GM19099 (cell line): ENCODE results near the gene IL6ST.

ENCODE experiments used
- POLR2A ChIP-seq: IDR thresholded peaks from 3 replicates; pipeline ENCODE4 v1.6.1; 2011; ENCODE audit warnings: low read depth; ENCODE audit not compliant: insufficient read length; ENCODE audit errors: extremely low read depth

Gene IL6ST

DNA sequence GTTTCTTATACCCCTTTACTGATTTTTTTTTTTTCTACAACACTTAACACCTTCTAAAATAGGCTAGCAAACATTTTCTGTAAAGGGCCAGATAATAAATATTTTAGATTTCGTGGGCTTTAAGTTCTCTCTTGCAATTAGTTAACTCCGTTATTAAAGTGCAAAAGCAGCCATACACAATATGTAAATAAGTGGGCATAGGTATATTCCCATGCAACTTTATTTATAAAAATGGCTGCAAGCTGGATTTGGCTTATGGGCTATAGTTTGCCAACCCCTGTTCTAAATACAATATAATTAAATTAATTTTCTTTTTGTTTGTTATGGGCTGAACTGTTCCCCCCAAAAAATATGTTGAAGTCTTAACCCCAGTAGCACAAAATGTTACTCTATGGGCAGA is 10.8 kb downstream of the IL6ST start:
- TF ChIP-seq POLR2A: no peak

DNA sequence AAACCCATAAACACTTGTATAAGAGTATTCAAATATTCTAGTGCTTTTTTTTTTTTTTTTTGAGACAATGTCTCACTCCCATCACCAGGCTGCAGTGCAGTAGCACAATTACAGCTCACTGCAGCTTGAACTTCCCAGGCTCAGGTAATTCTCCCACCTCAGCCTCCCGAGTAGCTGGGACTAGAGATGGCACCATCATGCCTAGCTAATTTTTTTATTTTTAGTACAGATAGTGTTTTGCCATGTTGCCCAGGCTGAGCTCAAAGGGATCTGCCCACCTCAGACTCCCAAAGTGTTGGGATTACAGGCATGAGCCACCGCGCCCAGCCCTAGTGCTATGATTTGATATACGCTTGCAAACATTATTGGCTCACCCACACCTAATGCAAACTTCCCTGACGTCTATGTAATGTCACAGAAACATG is 11.8 kb downstream of the IL6ST start:
- no peak for TF ChIP-seq POLR2A

DNA sequence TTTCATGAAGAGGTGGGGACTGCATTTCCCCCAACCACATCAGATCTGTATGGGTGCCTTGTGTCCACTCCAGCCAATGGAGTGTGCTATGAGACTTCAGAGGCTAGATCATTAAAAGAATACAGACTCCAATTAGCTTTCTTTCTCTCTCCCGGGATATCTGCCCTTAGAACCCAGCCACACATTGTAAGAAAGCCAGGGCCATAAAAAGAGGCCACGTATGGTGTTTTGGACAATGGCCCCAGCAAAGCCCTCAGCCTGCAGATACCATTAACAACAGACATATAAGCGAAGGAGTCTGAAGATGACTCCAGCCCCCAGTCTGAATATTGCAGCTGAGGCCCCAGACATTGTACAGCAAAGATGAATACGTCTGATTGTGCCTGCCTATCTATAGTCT is 21.5 kb downstream of the IL6ST start:
- no peak for TF ChIP-seq POLR2A

DNA sequence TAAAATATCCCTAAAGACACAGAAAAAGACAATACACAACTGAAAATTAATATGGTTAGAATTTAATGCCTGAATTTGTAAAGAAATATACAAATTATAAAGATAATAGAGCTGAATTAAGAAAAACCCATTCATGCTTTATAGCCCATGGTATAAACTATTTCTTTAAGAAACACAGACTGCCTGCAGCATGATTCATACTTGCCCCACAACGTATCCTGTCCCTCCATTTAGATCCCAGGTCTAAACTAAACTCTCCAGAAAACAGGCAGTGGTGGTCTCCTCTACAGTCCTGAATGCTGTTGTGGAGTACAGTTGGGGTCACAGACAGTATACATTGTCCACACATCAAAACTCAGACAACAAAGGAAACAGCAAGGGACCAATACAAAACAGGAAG is 24.8 kb downstream of the IL6ST start:
- no peak for TF ChIP-seq POLR2A

DNA sequence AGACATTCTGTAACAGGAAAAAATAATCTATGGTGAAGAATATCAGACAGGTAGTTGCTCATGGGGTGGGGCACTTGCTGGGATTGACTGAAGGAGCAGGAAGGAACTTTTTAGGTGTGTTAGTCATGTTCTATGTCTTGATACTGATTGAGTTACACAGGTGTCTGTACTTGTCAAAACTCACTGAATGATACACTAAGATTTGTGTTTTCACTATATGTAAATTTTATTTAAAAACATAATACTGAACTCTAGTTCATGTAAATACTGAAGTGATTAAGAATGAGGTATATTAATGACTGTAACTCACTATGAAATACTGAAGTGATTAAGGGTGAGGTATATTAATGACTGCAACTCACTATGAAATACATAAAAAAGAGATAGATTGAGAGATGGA is 28.5 kb downstream of the IL6ST start:
- no peak for TF ChIP-seq POLR2A

DNA sequence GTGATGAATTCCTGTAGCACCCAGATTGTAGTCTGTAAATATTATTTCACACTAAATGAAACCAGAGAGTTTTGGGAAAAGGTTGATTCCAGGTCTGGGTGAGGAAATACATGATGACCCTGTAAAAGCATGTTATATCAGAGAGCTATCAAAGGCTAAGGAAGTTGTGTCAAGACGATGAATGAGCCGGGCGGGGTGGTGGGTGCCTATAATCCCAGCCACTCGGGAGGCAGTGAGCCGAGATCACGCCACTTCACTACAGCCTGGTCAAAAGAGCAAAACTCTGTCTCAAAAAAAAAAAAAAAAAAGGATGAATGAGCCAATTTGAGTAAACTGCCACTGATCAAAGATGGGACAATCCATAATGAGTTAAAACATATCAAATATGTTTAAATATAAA is 29.2 kb downstream of the IL6ST start:
- TF ChIP-seq POLR2A: no peak

DNA sequence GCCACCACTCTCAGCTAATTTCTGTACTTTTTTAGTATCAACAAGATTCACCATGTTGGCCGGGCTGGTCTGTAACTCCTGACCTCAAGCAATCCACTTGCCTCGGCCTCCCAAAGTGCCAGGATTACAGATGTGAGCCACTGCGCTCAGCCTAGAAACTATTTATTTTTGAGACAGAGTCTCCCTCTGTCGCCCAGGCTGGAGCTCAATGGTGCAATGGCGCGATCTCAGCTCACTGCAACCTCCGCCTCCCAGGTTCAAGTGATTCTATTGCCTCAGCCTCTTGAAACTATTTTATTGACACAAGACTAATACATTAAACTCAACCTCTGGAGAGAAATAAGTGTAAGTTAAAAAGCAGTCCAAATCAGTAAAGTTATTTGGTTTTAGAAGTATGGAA is 34.0 kb downstream of the IL6ST start:
- no peak for TF ChIP-seq POLR2A

DNA sequence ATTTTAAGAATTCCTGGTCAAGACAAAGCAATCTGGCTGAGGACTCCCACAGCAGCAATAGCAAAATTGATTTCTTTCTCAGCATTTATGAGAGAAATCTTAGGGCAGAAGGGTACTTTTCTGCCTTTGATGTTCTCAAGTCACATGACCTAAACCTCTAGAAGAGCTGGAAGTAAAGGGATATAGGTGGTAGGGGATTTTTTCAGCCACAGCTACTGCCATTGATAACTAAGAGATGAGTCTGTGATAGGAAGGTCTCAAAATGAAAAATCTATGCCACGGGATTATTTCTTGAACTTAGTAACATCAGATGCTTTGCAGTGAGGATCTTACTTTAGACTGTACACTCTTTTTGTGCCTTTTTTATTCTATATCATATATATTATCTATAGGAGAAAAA is 35.6 kb downstream of the IL6ST start:
- TF ChIP-seq POLR2A: no peak

DNA sequence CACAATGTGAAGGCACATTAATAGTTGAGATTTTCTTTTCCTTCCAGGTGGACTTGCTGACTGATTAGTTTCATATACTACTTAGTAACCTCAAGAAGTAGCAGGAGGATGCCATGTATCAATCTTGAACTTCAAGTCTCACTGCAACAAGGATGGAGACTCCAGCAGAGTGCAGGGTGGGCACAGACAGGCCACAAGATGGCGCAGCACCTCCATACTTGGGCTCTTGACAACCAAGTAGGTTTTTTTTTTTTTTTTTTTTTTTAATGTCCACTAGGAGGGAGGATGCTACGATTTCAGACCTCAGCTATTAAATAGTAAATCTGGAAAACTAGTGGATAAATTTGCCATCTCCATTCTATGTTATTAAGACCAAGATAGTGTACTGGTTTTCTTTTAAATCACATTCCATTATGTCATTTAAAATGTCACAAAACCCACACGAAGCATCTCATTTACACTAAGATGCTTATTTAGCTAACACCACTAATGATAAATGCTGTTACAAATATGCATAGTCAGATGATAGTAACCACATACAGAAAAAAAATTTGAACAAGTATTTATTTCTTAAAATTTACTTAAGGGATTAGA is 58.6 kb downstream of the IL6ST start:
- no peak for TF ChIP-seq POLR2A

DNA sequence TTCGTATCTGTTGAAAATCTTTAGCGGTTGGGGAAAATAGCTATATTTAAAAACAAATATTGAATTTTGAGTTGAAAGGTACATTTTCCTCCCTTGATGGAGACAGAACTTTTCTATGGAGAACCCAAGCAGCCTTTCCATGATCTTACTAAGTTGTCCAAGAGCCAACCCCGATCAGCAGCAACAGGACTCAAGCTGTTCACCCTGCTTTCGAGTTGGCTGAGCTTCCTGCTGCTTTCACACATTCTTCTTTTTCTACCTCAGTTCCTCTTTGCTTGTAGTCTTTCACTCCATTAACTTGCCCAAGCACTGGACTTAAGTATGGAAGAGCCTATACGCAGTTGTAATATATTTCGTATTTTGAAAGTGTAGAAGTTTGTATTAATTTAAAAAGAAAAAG is 59.4 kb downstream of the IL6ST start:
- TF ChIP-seq POLR2A: no peak

DNA sequence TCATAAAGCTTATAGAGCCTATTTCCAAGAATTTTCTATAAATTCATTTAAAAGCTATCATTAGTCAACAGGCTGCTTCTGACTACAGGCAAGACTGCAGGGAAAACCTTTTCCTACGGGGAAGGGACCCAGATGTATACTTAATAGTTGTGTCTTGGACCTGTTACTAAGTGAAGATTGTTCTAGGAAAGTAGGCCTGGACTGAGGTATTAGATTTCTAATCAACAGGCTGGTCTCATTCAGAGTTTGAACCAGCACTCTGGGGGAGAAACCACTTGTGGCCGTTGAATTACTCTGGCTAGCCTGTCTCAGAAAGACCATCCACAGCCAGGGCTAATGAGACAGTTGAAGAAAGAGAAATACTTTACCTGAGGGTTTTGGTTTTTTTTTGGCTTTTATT is 60.0 kb downstream of the IL6ST start:
- no peak for TF ChIP-seq POLR2A

DNA sequence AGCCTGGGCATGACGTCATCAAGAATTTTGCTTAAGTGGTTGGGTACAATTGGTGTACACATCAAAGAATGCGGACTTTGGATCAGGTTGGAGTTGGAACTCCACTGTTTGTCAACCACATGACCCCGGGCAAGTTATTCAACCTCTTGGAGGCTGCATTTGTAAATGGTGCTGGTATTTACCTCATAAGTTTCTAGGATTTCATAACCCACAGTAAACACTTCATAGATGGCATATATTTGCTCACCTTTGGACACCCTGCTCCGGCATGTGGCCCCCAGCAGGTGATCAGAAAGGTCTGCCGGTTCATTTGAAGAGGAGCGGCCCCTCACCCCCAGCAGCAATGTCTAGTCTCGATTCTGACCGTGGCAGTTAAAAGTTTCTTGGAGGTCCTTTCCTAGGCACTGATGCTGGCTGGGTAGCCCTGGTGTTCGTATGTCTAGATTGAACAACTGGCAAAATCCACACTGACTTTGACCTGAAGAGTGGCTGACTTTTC is 60.6 kb downstream of the IL6ST start:
- TF ChIP-seq POLR2A: no peak

DNA sequence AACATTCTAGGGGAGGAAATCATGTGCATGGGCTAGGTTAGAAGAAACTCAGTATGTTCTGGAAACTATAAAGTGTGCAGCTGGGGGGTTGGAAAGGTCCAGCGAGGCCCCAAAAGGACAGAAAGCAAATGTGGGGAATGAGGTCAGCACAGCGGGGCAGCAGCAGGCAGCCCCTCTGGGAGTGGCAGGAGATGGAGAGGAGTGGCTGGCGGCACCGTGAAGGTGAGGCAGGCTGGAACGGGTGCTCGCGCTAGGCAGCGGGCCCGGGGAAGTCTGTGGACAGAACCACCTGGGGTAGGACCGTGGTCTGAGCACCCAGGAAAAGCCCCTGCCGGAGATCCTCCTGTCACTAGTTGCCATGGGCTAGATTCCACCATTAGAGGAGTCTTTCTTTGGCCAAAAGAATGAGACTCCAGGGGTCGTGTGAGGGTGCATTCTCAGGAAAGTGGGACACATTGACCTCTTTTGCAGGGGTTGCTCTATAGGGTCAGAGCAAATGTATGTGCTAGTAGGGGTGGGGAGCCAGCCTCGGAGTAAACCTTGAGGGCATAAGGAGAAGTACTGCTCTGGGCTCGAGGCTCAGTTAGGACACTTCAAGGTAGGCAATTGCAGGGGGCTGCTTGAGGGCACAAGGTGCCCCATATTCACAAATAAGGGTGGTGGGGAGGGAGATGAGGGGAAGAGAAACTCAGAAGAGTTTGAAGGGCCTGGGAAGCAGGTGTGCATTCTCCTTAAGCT is 61.2 kb downstream of the IL6ST start:
- no peak for TF ChIP-seq POLR2A

DNA sequence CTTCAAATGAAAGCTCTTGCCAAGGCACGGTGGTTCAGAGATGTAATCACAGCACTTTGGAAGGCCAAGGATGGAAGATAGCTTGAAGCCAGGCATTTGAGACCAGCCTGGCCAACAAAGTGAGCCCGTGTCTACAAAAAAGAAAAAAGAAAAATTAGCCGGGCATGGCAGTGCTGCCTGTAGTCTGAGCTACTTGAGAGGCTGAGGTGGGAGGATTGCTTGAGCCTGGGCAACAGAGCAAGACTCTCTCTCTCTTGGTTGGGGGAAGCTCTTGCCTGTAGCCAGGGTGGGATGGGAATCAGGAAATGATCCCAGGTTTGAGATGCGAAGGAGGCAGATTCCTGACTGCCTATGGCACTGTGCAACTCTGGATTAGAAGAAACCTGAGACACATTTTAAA is 62.1 kb downstream of the IL6ST start:
- TF ChIP-seq POLR2A: no peak

DNA sequence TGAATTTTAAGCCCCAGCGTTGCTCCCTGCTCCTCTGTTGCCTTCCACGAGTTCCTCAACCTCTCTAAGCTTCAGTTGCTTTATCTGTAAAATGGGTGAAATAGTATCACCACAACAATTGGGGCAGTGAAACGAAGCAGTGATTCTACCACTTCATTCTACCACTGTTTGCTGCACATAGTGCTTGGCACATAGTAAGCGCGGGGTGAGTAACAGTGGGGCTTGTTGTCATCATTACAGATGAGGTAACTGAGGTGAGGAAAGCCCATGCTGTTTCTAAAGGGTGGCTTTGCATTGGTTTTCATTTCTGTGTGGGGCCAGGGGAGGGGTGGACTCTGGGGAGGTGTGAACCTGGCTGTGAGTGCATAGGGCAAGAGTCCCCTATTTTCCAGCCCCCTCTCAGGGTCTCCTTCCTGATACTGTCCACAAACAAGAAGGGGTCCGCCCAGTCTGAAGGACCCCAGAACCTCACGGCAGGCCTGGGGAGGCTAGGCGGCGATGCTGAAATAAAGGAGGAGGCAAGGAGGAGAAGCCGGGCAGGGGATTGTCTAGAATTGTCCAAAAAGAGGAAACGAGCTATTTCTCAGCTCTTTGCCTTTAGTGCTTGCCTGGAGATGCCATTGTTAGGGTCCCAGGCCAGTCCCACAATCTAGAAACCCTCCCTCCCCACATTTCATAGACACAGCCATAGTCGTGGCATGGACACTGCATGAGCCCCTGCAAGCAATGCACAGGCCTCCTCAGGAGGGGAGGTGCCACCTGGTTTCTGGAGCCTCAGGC is 65.6 kb downstream of the IL6ST start:
- TF ChIP-seq POLR2A: no peak
